Erythroblast (primary cell): ENCODE results near the gene PTPRN2.

Source experiments
- GATA1 ChIP-seq: IDR thresholded peaks from 2 replicates; pipeline ENCODE4 v1.6.1; 2011; ENCODE audit warnings: low read depth, mild to moderate bottlenecking, control low read depth, low read length, moderate library complexity
- POLR2A ChIP-seq: IDR thresholded peaks from 2 replicates; pipeline ENCODE4 v1.6.1; 2011; ENCODE audit warnings: mild to moderate bottlenecking, low read length

DNA sequence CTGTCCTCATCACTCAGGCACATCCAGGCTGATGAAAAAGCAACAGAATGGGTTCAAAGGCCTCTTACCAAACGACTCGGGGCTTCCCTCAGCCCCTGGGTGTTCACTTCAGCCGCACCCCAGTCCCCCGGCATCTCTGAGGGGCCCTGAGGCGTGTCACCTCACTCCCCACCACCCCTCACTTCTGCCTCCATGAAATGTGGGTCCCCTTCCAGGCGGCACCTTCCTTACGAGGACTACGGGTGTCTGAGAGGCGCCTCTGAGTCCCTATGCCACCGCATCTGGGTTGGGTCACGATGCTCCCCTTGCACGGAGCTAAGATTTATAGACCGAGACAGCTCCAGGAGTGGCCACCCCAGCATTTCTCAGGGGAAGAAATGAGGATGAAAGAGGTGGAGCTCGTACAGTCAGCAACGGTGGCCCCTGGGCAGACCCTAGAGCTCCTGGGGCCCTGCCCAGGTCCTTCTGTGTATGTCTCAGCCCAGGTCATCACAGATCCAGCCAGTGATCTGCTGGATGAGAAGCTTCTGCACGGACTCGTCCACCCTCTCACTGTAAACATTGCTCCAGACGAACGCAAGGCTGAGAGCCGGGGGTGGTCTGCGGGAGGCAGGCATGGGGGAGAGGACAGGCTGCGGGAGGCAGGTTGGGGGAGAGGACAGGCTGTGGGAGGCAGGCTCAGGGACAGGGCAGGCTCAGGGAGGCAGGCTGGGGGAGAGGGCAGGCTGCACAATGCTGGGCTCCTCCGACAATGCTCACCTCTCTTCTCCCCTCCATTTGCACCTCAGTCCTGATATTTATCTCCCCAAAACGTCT, 842.6 kb downstream of the PTPRN2 start:
- TF ChIP-seq POLR2A (no peak), GATA1 (no peak)
